DOHH2 (cell line): ENCODE results near the gene GALNT14.

Experiments
- CTCF ChIP-seq: fragments of 200-600 bp; sonication (generic); IDR thresholded peaks from one replicate; pipeline ENCODE4 v1.5.1; 2014; ENCODE audit warnings: antibody characterized with exemption, mild to moderate bottlenecking, low read depth, low read length; ENCODE audit not compliant: poor library complexity, severe bottlenecking
- EZH2phosphoT487 ChIP-seq: fragments of 200-600 bp; sonication (generic); IDR thresholded peaks from 2 replicates; pipeline ENCODE4 v1.6.1; 2017; ENCODE audit warnings: borderline replicate concordance, mild to moderate bottlenecking, antibody characterized with exemption, low read length, moderate library complexity, mixed read lengths

GRCh38 chr2:31148514-31148913 is 10.3 kb upstream of the GALNT14 start:
- no peak for TF ChIP-seq CTCF
- no peak for TF ChIP-seq EZH2phosphoT487
